Measurements from ENCODE around the gene GDF10.

Gene GDF10

GRCh38 chr10:47336387-47337134 is 36.6 kb downstream of the GDF10 start:
- DNase-seq = no peak

DNA sequence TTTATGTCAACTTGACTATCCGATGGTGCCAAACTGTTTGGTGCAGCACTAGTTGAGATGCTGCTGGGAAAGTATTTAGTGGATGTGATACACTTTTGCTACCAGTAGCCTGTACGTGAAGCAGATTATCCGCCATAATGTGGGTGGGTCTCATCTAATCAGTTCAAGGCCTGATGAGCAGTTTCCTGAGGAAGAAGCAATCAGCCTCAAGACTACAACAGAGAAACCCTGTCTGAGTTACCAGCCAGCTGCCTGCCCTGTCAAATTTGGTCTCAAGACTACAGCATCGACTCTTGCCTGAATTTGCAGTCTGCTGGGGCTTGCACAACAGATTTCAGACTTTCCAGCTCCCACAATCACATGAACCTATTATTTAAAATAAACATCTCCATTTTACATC is 37.3 kb downstream of the GDF10 start:
- no peak for DNase-seq

GRCh38 chr10:47339186-47339735 is 39.3 kb downstream of the GDF10 start:
- DNase-seq = no peak

DNA sequence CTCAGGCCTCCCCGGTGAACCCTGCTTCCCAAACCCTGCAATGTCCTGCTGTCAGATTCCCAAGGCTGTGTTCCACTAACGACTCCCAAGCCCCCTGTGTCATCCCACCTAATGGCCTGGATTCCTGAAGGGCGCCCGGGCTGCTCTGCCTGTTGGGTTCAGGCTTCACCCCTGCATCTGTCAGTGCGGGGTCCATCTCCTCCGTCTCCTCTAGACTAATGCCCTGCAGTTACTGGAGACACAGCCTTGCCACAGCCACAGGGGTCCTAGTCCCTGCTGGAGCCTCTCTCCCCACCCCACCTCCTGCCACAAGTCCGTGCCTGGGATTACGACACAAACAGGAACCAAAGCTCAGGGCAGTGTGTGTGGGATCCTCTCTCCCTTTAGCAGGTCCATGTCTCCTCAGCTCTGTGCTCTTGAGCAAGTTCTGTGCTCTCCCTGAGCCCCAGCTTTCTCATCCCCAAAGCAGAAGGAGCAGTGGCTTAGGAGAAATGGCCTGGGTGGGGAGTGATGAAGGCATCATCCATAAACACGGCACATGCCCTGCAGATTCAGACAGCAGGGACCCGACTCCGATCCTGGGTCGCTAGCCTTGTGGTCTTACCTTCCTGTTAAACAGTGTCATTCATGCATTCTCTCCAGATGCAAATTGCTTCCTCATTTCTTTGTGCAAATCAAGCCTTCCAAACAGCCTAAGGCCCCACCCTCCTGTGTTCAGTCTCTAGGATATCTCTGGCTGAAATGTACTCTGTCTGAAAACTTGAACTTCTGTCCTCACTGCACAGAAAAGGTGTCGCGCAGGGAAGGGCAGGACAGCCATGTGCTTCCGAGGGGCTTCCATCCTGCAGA is 40.0 kb downstream of the GDF10 start:
- no peak for DNase-seq

- peak; percentile 5 for DNase-seq
Measured at GRCh38 chr10:47340608-47341170, 40.7 kb downstream of the GDF10 start.

- DNase-seq = no peak
Measured at GRCh38 chr10:47344996-47345870, 45.2 kb downstream of the GDF10 start.

DNA sequence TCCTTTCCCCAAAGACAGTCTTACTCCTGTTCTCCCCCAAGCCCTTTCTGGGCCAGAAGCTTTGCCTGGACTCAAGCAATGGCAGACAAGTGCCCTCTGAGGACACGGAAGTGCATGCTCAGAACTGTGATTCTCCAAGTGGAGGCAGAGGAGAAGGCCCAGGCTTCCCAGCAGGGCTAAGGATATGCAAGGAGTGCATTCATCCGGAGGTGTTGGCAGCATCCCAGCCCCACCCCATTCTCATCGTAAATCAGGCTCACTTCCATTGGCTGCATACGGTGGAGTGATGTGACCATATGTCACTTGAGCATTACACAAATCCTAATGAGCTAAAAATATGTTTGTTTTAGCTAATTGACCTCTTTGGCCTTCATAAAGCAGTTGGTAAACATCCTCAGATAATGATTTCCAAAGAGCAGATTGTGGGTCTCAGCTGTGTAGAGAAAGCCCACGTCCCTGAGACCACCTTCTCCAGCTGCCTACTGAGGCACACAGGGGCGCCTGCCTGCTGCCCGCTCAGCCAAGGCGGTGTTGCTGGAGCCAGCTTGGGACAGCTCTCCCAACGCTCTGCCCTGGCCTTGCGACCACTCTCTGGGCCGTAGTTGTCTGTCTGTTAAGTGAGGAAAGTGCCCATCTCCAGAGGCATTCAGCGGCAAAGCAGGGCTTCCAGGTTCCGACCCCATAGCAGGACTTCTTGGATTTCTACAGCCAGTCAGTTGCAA is 46.7 kb downstream of the GDF10 start:
- peak; percentile 24 for DNase-seq

- DNase-seq = no peak
Measured at GRCh38 chr10:47347303-47347675, 47.3 kb downstream of the GDF10 start.

DNA sequence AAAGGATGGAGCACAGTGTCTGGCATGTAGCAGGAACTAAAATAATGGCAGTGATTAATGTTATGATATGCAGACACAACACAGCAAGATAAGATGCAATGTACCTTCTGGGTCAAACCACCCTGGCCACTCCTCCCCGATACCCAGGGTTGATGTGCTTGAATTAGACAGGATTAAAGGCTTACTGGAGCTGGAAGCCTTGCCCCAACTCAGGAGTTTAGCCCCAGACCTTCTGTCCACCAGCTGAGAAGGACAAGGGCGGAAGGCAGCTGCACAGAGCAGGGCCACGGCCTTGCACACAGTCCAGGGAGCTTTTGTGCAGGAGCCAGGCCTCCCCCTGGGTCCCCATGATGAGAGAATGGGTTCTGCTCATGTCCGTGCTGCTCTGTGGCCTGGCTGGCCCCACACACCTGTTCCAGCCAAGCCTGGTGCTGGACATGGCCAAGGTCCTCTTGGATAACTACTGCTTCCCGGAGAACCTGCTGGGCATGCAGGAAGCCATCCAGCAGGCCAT is 48.2 kb downstream of the GDF10 start, which contains the start of gene RBP3:
RBP3 (plus strand) TSS at position 226 of the 514 bp plus-strand sequence; CDS start at position 348, 122 bp downstream.
- DNase-seq = no peak

DNA sequence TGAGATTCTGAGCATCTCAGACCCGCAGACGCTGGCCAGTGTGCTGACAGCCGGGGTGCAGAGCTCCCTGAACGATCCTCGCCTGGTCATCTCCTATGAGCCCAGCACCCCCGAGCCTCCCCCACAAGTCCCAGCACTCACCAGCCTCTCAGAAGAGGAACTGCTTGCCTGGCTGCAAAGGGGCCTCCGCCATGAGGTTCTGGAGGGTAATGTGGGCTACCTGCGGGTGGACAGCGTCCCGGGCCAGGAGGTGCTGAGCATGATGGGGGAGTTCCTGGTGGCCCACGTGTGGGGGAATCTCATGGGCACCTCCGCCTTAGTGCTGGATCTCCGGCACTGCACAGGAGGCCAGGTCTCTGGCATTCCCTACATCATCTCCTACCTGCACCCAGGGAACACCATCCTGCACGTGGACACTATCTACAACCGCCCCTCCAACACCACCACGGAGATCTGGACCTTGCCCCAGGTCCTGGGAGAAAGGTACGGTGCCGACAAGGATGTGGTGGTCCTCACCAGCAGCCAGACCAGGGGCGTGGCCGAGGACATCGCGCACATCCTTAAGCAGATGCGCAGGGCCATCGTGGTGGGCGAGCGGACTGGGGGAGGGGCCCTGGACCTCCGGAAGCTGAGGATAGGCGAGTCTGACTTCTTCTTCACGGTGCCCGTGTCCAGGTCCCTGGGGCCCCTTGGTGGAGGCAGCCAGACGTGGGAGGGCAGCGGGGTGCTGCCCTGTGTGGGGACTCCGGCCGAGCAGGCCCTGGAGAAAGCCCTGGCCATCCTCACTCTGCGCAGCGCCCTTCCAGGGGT is 48.9 kb downstream of the GDF10 start:
- no peak for DNase-seq

DNA sequence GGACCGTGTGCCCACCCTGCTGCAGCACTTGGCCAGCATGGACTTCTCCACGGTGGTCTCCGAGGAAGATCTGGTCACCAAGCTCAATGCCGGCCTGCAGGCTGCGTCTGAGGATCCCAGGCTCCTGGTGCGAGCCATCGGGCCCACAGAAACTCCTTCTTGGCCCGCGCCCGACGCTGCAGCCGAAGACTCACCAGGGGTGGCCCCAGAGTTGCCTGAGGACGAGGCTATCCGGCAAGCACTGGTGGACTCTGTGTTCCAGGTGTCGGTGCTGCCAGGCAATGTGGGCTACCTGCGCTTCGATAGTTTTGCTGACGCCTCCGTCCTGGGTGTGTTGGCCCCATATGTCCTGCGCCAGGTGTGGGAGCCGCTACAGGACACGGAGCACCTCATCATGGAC is 49.5 kb downstream of the GDF10 start:
- DNase-seq = no peak

DNA sequence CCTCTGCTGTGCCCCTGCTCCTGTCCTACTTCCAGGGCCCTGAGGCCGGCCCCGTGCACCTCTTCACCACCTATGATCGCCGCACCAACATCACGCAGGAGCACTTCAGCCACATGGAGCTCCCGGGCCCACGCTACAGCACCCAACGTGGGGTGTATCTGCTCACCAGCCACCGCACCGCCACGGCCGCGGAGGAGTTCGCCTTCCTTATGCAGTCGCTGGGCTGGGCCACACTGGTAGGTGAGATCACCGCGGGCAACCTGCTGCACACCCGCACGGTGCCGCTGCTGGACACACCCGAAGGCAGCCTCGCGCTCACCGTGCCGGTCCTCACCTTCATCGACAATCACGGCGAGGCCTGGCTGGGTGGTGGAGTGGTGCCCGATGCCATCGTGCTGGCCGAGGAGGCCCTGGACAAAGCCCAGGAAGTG is 50.0 kb downstream of the GDF10 start:
- DNase-seq = no peak

GRCh38 chr10:47350671-47351640 is 51.0 kb downstream of the GDF10 start:
- DNase-seq = no peak

- DNase-seq = no peak
Measured at GRCh38 chr10:47351899-47352815, 52.2 kb downstream of the GDF10 start.

- DNase-seq = no peak
Measured at GRCh38 chr10:47353351-47353750, 53.4 kb downstream of the GDF10 start.

DNA sequence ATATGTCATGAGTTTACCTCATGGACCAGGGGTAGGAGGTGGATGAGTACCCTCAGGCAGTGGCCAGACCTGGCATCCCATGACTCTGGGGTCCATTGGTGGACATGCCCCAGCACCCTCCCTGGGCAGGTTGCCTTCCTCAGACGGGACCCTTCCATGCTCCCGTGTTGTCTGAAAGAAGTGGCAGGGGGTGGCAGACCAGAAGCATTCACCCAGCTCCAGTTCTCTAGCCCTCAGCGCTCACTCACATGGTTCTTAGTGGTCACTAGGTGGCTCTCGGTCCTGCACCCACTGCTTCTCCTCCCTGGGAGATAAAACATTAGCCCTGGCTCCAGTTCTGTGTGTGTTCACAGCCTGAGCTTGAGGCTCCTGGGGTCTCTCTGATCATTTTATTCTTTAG is 54.2 kb downstream of the GDF10 start:
- DNase-seq = no peak

- no peak for DNase-seq
Measured at GRCh38 chr10:47354900-47355299, 54.9 kb downstream of the GDF10 start.

- DNase-seq = no peak
Measured at GRCh38 chr10:47356708-47357107, 56.7 kb downstream of the GDF10 start.
